GM12892 (cell line): ENCODE results near the gene ARHGAP10.

Experiments used
- POLR2A ChIP-seq: IDR thresholded peaks from 2 replicates; pipeline ENCODE4 v1.6.1; 2011; ENCODE audit warnings: low read depth, low read length, control low read depth
- POLR2AphosphoS5 ChIP-seq: IDR thresholded peaks from 2 replicates; pipeline ENCODE4 v1.6.1; 2011; ENCODE audit warnings: low read depth, low read length, control low read depth
- TAF1 ChIP-seq: IDR thresholded peaks from 2 replicates; pipeline ENCODE4 v1.6.1; 2011; ENCODE audit warnings: low read depth, mild to moderate bottlenecking, control low read depth, low read length, borderline replicate concordance

GRCh38 chr4:147929746-147930145 is 197.9 kb downstream of the ARHGAP10 start:
- TF ChIP-seq POLR2A (no peak), TAF1 (no peak), POLR2AphosphoS5 (no peak)
